H1 (cell line): ENCODE data around the gene CEP72. TPM values are rescaled to one million over a fixed set of nuclear protein-coding genes. Genes with fewer than 3 reads are reported as not detected.
A peak's percentile ranks its signal among the peaks of the same experiment; 100 is the strongest.

ENCODE experiments used
- BCL11A ChIP-seq, 2 experiments: IDR thresholded peaks; one replicate each; pipeline ENCODE4 v1.6.1; 2011; ENCODE audit warnings: low read depth in 2 of 2, low read length in 2 of 2, mild to moderate bottlenecking in 2 of 2
- CHD1 ChIP-seq: IDR thresholded peaks from 2 replicates; pipeline ENCODE4 v1.6.1; 2012; ENCODE audit warnings: low read depth, low read length, improper control_type of control experiment
- CTCF ChIP-seq, 3 experiments: IDR thresholded peaks; 1 replicate in 2 of 3; 2 replicates in 1 of 3; pipeline versions ENCODE4 v1.5.1 to v1.6.1; 2011; ENCODE audit warnings: low read length in 3 of 3, mild to moderate bottlenecking in 3 of 3, inconsistent platforms in 2 of 3, low read depth in 1 of 3, moderate library complexity in 1 of 3; ENCODE audit not compliant: insufficient read depth in 1 of 3; ENCODE audit errors: control extremely low read depth in 1 of 3
- EGR1 ChIP-seq: IDR thresholded peaks from 2 replicates; pipeline ENCODE4 v1.6.1; 2011; ENCODE audit warnings: low read depth, low read length, borderline replicate concordance
- JUN ChIP-seq: IDR thresholded peaks from 2 replicates; pipeline ENCODE4 v1.6.1; 2011; ENCODE audit warnings: low read depth, mild to moderate bottlenecking, improper control_type of control experiment, low read length
- MAFK ChIP-seq: IDR thresholded peaks from 2 replicates; pipeline ENCODE4 v1.6.1; 2012; ENCODE audit warnings: low read depth, mild to moderate bottlenecking, improper control_type of control experiment, low read length
- MAX ChIP-seq: IDR thresholded peaks from 2 replicates; pipeline ENCODE4 v1.6.1; 2012; ENCODE audit warnings: inconsistent platforms
- POLR2A ChIP-seq, 2 experiments: IDR thresholded peaks; 1 replicate in 1 of 2; 2 replicates in 1 of 2; pipeline ENCODE4 v1.6.1; 2011; ENCODE audit warnings: low read depth in 2 of 2, low read length in 2 of 2, mild to moderate bottlenecking in 2 of 2; ENCODE audit errors: control extremely low read depth in 1 of 2
- SP1 ChIP-seq: IDR thresholded peaks from 2 replicates; pipeline ENCODE4 v1.6.1; 2011; ENCODE audit warnings: low read depth, low read length
- SRF ChIP-seq: IDR thresholded peaks from 2 replicates; pipeline ENCODE4 v1.6.1; 2011; ENCODE audit warnings: mild to moderate bottlenecking, low read depth, low read length, moderate library complexity
- TAF1 ChIP-seq: IDR thresholded peaks from 2 replicates; pipeline ENCODE4 v1.6.1; 2011; ENCODE audit warnings: mild to moderate bottlenecking, low read depth, low read length
- TCF12 ChIP-seq: IDR thresholded peaks from 2 replicates; pipeline ENCODE4 v1.6.1; 2011; ENCODE audit warnings: low read depth, mild to moderate bottlenecking, low read length
- polyA plus RNA-seq, 7 experiments: library from polyadenylated mRNA; depleted of rRNA in 3 of 7; stranded (reverse) in 5 of 7; unstranded in 2 of 7; fragments of >200 nt in 5 of 7; fragments of 200-250 nt in 2 of 7; gene quantifications; 1 replicate in 5 of 7; 2 replicates in 1 of 7; 4 replicates in 1 of 7; pipeline versions ENCODE4 v1.2.1 to v1.2.3, GENCODE V29; 2011 to 2013; ENCODE audit warnings: missing spikeins in 2 of 7, mixed read lengths in 2 of 7
- total RNA-seq: library from RNA; stranded (reverse); fragmentation: NEBNext Ultra II Directional; extraction: Animal tissue kit (Norgen Biotek cat#: 25700); gene quantifications from 2 replicates; pipeline ENCODE4 v1.2.1, GENCODE V29; 2021

Gene CEP72
- total and polyA plus RNA-seq, 2 of the 8 experiments (the other 6 are each of a cell fraction or from before 2014, with no cell fraction given) = 13.1 to 19.6 TPM

GRCh38 chr5:672329-673160 is 60.4 kb downstream of the CEP72 start (continued):
- TF ChIP-seq JUN (no peak), MAFK (no peak), POLR2A (IDR thresholded peaks at IDR 0.05; ENCODE audit: control extremely low read depth in 1 of 2, low read depth in 2 of 2, low read length in 2 of 2) (peak in 1 of 2 experiments; percentile 26; a peak in 1 of 3 replicates), SRF (peak; percentile 12; the same call in 1 of the 2 replicates), CHD1 (no peak), TCF12 (0 out of 2 replicates have a peak, but pooled peaks have one; percentile 60), MAX (no peak), TAF1 (0 out of 2 replicates have a peak, but pooled peaks have one; percentile 27), CTCF (IDR thresholded peaks at IDR 0.05; ENCODE audit: control extremely low read depth in 1 of 3, insufficient read depth in 1 of 3, low read depth in 1 of 3, low read length in 3 of 3) (no peak), EGR1 (no peak), SP1 (peak; percentile 89), BCL11A (IDR thresholded peaks at IDR 0.05; ENCODE audit: low read depth in 2 of 2, low read length in 2 of 2) (no peak)
- TF ChIP-seq, all 59 proteins: peak for 9
